Astrocyte of the hippocampus (primary cell): ENCODE data around the gene CCDC88A.
A peak's percentile ranks its signal among the peaks of the same experiment; 100 is the strongest.

Experiments used
- DNase-seq: peaks from one replicate; pipeline ENCODE4 v3.0.0; 2011; ENCODE audit warnings: low read depth, low spot score

The CCDC88A gene

GRCh38 chr2:55425431-55425831 is 5.8 kb upstream of the CCDC88A start:
- DNase-seq: peak; percentile 19

- DNase-seq: no peak
Observed at GRCh38 chr2:55422876-55423665, 3.4 kb upstream of the CCDC88A start.

DNA sequence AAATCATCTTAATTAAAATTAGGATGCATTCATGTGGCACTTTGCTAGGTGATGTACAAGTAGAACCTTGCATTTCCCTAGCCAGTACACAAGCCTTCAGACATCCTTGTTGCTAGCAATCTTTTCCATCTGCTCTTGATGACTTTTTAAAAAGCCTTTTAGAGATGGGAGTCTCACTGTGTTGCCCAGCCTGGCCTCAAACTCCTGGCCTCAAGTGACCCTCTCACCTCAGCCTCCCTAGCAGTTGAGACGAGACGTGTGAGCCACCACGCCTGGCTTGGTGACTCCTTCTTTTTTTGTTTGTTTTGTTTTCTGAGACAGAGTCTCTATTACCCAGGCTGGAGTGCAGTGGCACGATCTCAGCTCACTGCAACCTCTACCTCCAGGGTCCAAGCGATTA is 1.7 kb upstream of the CCDC88A start:
- DNase-seq: no peak

DNA sequence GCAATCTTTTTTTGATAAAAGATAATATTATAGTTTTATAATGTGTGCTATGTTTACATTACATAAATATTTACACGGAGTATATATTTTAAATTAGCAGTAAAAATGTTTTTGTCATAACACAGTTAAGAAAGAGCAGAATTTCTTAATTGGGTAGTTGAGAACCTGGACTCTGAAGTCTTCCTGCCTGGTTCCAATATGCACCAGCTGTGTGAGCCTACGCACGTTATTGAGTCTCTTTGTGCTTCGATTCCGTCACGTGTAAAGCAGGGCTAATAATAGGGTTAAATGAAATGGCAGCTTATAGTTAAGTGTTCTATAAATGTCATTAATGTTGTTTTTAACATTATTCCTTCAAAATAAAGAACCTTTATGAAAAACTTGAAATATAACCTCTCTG is 1.2 kb upstream of the CCDC88A start:
- no peak for DNase-seq

GRCh38 chr2:55420439-55420725 is 726 bp upstream of the CCDC88A start:
- DNase-seq: no peak

GRCh38 chr2:55419233-55419678 is 400 bp downstream of the CCDC88A start:
- no peak for DNase-seq

DNA sequence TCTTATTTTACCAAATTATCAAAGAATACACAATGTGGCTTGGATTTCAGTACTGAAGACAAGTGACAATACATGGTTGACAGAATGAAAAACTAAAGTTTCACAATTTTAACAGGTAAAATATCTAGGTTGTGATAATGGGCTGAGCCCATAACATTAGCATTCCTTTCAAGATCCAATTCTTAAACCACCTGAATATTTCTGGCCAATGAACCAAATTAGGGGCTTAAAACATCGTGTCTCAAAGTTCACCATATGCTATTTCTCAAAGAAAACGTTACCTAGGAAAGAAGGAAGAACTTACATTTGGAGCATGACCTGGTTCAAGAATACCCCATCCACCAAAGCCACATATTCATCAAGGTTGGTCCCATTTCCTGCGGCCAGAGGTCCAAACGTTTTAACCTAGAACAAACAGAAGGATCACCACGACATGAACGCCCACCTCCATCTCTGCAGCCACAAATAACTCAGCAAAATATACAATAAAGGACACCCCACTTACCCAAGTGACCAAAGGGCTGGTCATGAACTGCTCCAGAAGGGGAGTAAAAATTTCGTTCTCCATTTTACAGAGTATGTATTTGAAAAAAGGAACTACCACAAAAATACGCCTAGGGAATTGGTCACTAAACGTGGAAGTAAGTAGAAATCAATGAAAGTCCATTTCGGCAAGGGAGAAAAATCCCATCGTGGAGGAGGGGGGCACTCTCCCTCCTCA is 984 bp downstream of the CCDC88A start:
- DNase-seq: peak; percentile 30

DNA sequence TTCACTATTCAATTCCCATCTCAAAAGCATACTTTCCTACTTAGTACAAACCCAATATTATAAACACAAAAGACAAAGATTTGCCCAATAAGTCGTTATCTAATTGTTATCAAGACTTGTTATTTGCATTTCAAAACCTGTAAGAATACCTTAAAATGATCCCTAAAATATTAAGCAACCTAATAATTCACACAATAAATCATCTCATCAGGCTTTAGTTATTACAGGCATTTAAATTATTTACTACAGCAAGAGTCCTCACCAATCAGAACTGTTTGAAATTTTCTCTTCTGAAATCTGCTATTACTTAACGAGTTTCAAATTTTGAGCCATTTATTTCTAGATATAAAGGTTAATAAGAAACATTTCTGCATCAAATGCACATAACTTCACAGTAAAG is 1.6 kb downstream of the CCDC88A start:
- DNase-seq: no peak

DNA sequence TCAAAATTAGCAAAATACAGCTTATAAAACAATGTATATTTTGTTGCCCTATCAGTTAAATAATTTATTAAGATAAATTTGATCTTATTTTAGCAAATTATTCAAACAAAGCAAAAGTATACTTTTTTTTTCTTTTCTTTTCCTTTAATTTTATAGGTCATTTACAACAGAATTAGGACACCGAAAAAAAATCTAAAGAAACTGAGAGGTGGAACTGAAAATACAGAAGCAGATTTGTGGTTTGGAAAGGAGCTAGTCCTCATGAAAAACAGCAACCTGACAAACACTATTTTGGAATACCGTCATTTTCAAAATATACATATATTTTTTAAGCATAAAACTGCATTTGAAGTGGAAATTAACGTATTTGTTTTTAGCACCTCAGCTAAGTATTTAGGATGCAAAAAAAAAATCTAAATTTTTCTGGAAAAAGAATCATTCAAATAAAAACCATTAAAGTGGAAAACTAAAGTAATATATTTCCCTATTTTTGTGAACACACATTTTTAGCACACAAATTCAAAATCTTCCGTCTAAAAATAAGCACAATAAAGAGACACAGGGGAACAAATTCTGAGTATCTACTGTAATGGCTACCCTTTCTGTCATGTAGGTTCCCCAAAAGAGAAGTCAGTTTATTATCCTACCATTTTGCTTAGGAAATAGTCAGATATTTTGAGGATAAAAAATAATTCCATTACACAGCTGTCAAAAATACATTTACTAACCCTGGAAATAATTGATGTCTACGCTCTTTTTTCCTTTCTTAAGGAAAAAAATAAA is 2.7 kb downstream of the CCDC88A start:
- no peak for DNase-seq

DNA sequence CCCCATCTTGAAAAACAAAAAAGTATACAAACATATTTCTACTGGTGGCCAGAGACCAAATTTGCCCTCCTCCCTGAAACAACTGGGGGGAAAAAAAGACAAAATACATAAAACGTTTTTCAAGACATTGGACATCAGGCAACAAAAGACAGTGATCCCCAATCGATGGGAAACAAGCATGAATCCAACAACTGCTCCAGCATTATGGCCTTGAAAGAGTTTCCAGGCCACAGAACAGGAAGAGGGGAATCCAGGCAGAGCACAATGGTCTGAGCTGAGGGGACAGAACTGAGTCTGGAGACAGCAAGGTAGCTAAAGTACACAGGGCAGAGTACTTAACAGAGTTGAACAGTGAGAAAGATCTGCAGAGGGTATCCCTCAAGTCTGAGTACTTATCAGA is 4.4 kb downstream of the CCDC88A start:
- DNase-seq: no peak

GRCh38 chr2:55408918-55409868 is 10.5 kb downstream of the CCDC88A start:
- peak; percentile 81 for DNase-seq

- DNase-seq: peak; percentile 85
Observed at GRCh38 chr2:55408098-55408882, 11.4 kb downstream of the CCDC88A start.

DNA sequence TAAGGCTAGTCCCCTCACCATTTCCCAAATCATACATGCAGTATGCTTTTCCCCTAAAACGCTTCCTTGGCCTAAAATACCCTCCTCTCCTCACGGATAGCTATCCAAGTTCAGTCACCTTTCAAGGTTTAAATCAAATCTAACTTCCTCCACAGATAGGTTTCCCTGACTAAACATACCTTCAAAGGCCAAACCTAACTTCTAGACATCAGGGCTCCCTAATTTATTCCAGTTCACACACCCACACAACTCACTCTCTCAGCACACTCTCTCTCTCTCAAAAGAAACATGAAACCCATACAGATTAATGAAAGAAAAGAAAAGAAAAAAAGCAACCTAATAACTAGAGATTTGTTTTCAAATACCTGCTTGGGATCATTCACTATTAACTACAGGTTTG is 14.5 kb downstream of the CCDC88A start:
- DNase-seq: no peak

- no peak for DNase-seq
Observed at GRCh38 chr2:55403256-55403998, 16.2 kb downstream of the CCDC88A start.

DNA sequence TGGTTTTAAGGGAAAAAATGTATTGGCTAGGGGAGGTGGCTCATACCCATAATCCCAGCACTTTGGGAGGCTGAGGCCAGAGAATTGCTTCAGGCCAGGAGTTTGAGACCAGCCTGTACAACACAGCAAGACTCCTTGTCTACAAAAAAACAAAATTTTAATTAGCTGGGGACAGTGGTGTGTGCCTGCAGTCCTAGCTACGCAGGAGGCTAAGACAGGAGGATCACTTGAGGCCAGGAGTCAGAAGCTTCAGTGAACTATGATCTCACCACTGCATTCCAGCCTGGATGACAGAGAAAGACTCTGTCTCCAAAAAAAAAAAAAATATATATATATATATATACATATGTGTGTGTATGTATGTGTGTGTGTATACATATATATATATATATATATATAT is 18.5 kb downstream of the CCDC88A start:
- no peak for DNase-seq

DNA sequence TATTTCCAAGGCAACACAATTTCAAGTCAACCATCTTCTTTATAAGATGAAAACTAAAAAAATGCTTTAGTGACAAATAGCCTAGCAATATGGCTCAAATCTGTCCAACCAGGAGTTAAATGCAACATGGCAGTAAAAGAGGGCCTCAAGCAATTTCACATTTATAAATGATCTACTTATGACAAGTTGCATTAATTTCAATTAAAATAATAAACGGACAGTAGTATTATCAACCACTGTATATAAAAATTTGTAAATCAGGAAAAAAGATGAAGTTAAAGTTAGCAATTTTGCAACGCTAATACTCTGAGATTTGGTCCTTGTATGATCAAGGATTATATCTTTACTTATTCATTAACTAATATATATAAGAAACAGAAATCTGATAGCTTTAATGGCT is 19.3 kb downstream of the CCDC88A start:
- no peak for DNase-seq

DNA sequence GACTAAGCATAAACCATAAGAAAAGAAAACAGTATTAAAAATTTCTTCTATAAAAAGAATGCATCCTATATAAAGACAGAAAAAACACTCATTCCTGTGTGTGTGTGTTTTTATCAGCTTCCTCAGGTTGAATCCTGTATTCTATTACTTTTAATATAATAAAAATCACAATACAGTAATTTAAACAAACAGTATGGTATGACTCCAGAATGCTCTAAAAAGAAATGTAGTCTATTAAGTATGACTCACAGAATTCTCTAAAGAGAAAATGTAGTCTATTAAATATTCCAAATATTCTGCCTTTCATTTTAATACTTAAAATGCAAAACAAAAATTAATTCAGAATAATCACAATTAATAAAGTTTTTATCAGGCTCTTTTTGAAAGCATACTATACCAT is 19.8 kb downstream of the CCDC88A start:
- DNase-seq: no peak

DNA sequence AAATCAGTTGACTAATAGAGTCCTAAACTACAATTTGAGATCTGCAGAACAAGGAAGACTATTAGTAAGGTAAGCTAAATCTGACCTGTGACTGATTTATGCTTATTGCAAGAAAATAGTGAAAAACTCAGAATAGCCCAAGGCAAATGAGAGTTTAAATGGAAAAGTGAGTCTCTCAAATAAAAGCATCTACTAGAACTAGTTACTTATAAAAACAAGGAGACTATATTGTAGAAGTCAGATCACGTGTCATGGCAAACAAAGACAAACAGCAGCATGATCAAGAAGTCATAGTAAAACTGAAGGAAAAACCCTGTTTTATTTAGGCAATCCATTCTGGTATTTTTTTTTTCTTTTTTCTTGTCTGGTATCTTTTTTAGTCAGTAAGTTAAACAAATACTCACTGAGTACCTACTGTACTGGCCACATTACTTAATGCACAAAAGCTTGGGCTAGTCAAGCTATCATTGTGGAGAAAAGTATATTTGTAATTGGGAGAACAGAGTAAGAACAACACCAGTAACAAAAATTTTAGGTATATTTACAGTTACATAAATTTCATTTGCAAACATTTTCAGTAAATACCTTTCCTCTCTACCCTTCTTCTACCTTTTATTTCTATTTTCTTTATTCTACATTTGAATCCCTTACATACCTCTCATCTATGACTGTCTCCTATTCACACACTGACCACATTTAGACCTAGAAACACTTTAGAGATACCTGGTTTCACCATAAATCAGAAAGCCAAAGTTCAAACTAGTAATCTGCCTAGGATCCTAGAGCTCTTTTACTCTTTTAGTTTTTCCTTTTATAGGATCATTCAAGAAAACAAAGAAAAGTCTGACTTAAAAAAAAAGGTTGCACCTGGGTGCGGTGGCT is 23.7 kb downstream of the CCDC88A start:
- DNase-seq: no peak
